ENCODE data around the gene AGAP3. TPM values are rescaled to one million over a fixed set of nuclear protein-coding genes. Genes with fewer than 3 reads are reported as not detected.

The AGAP3 gene
- total RNA-seq, 2 donors from 2014 or later = 52.1 to 62.8 TPM

DNA sequence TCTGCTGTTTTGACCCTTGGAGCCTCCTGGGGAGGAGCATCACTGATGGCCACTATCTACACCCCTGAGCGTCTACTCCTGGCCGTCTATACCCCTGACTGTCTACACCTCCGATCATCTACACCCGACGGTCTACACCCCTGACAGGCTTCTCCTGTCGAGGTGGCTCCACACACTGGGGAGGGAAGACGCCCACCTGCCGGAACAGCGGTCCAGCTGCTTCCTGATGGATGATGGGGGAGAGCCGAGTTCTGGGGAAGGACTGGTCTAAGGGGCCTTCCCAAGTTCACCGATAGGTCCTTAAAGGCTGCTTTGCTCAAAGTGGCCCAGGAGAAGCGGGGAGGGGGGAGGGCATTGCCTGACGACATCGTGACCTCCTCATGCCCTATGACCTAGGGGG is 41.9 kb downstream of the AGAP3 start:
- H3K9me3 ChIP-seq = no peaks in the 10 kb centered on the region
- ATAC-seq (ENCODE audit: insufficient number of reproducible peaks, low FRiP score, low read depth) (no peak), DNase-seq (ENCODE audit: low spot score) (no peak)
- no peak overlapping the region for H3K4me3 ChIP-seq
- H3K4me1 ChIP-seq (ENCODE audit: control insufficient read depth in 1 of 2, low read depth in 2 of 2) = peaks cover 0 to 8% of the 10 kb centered on the region in 2 donors
- TF ChIP-seq, protein P1, sequence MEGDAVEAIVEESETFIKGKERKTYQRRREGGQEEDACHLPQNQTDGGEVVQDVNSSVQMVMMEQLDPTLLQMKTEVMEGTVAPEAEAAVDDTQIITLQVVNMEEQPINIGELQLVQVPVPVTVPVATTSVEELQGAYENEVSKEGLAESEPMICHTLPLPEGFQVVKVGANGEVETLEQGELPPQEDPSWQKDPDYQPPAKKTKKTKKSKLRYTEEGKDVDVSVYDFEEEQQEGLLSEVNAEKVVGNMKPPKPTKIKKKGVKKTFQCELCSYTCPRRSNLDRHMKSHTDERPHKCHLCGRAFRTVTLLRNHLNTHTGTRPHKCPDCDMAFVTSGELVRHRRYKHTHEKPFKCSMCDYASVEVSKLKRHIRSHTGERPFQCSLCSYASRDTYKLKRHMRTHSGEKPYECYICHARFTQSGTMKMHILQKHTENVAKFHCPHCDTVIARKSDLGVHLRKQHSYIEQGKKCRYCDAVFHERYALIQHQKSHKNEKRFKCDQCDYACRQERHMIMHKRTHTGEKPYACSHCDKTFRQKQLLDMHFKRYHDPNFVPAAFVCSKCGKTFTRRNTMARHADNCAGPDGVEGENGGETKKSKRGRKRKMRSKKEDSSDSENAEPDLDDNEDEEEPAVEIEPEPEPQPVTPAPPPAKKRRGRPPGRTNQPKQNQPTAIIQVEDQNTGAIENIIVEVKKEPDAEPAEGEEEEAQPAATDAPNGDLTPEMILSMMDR (IDR thresholded peaks at IDR 0.05) = no peak
- no peak overlapping the region for H3K27ac ChIP-seq
- no peaks in the 10 kb centered on the region for H3K27me3 ChIP-seq (replicated peaks; ENCODE audit: insufficient read depth)
- peaks cover 35% of the 10 kb centered on the region for H3K36me3 ChIP-seq

- Histone ChIP-seq H3K9me3 (no peaks in the 10 kb centered on the region), H3K4me3 (no peak overlapping the region), H3K27ac (no peak overlapping the region), H3K27me3 (replicated peaks; ENCODE audit: insufficient read depth) (no peaks in the 10 kb centered on the region), H3K36me3 (peaks cover 35% of the 10 kb centered on the region), H3K4me1 (ENCODE audit: control insufficient read depth in 1 of 2, low read depth in 2 of 2) (peaks cover 0 to 8% of the 10 kb centered on the region in 2 donors)
- TF ChIP-seq, protein P1 (IDR thresholded peaks at IDR 0.05) = no peak
- ATAC-seq (ENCODE audit: insufficient number of reproducible peaks, low FRiP score, low read depth) (no peak), DNase-seq (ENCODE audit: low spot score) (no peak)
Measured at GRCh38 chr7:151128716-151129115, 42.4 kb downstream of the AGAP3 start.

GRCh38 chr7:151129117-151129959 is 43.1 kb downstream of the AGAP3 start:
- ATAC-seq (ENCODE audit: insufficient number of reproducible peaks, low FRiP score, low read depth) = no peak
- Histone ChIP-seq H3K4me3 (no peak overlapping the region), H3K4me1 (ENCODE audit: control insufficient read depth in 1 of 2, low read depth in 2 of 2) (peaks cover 0 to 8% of the 10 kb centered on the region in 2 donors)

GRCh38 chr7:151129960-151130591 is 43.8 kb downstream of the AGAP3 start:
- TF ChIP-seq, protein P1 (IDR thresholded peaks at IDR 0.05) = no peak
- DNase-seq (ENCODE audit: low spot score) (no peak), ATAC-seq (ENCODE audit: insufficient number of reproducible peaks, low FRiP score, low read depth) (no peak)
- Histone ChIP-seq H3K36me3 (peaks cover 47% of the 10 kb centered on the region), H3K27ac (no peak overlapping the region), H3K4me1 (ENCODE audit: control insufficient read depth in 1 of 2, low read depth in 2 of 2) (peaks cover 0 to 7% of the 10 kb centered on the region in 2 donors), H3K27me3 (replicated peaks; ENCODE audit: insufficient read depth) (no peaks in the 10 kb centered on the region), H3K9me3 (no peaks in the 10 kb centered on the region), H3K4me3 (no peak overlapping the region)

More at GRCh38 chr7:151129117-151129959, 43.1 kb downstream of the AGAP3 start:
- DNase-seq (ENCODE audit: low spot score) = no peak
- Histone ChIP-seq H3K9me3 (no peaks in the 10 kb centered on the region), H3K27me3 (replicated peaks; ENCODE audit: insufficient read depth) (no peaks in the 10 kb centered on the region), H3K27ac (no peak overlapping the region), H3K36me3 (peaks cover 40% of the 10 kb centered on the region)
- TF ChIP-seq, protein P1 (IDR thresholded peaks at IDR 0.05) = no peak

DNA sequence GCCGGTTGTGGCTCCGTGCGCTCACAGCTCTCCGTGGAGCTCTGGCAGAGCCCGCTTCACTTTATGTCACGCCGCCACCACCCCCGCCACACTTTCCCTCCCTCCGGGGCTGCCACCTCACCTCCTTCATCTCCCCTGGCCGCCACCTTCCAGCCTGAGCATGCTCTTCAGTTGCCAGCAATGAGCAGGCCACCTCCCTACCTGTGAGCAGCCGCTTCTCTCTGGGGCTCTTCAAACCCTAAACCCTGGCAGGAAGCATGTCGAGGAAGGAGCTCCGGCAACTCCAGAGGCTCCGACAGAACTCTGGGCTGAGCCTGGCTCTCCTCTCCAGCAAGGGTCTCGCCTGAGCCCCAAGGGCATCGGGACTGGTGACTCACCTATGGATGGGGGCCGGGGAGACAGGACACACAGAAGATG is 44.5 kb downstream of the AGAP3 start:
- Histone ChIP-seq H3K9me3 (no peaks in the 10 kb centered on the region), H3K27ac (no peak overlapping the region), H3K27me3 (replicated peaks; ENCODE audit: insufficient read depth) (no peaks in the 10 kb centered on the region), H3K4me1 (ENCODE audit: control insufficient read depth in 1 of 2, low read depth in 2 of 2) (peaks cover 0 to under 1% of the 10 kb centered on the region in 2 donors), H3K36me3 (peaks cover 54% of the 10 kb centered on the region), H3K4me3 (no peak overlapping the region)
- DNase-seq (ENCODE audit: low spot score) (no peak), ATAC-seq (ENCODE audit: insufficient number of reproducible peaks, low FRiP score, low read depth) (no peak)
- TF ChIP-seq, protein P1 (IDR thresholded peaks at IDR 0.05) = no peak

All from thoracic aorta (tissue), 2 donors.